HG03469 (cell line): ENCODE results near the gene CELA3A.

Experiments
- ATAC-seq: cut with Tn5 transposase; IDR thresholded peaks from one replicate; pipeline ENCODE4 v1.9.1; 2021; ENCODE audit warnings: mild to moderate bottlenecking, moderate library complexity, moderate number of reproducible peaks; ENCODE audit not compliant: unreplicated experiment

The CELA3A gene

GRCh38 chr1:22045604-22046228, 44.3 kb downstream of the CELA3A start:
- no peak for ATAC-seq

GRCh38 chr1:22048351-22049192, 47.1 kb downstream of the CELA3A start:
- no peak for ATAC-seq

- no peak for ATAC-seq
Observed at GRCh38 chr1:22050330-22050729, 48.9 kb downstream of the CELA3A start.

GRCh38 chr1:22051607-22052114, 50.2 kb downstream of the CELA3A start:
- ATAC-seq, result no peak

- ATAC-seq, result peak; percentile 39
Observed at GRCh38 chr1:22052115-22053016, 50.9 kb downstream of the CELA3A start, which contains the start of gene CDC42. Gene CDC42, plus strand, starts transcription at chr1:22052709. Its CDS starts 25,770 bp downstream, at chr1:22078479.

GRCh38 chr1:22053017-22053860, 51.8 kb downstream of the CELA3A start:
- ATAC-seq, result no peak

GRCh38 chr1:22053861-22054770, 52.7 kb downstream of the CELA3A start:
- no peak for ATAC-seq

GRCh38 chr1:22055463-22055862, 54.0 kb downstream of the CELA3A start:
- no peak for ATAC-seq

- ATAC-seq, result no peak
Observed at GRCh38 chr1:22056043-22056442, 54.6 kb downstream of the CELA3A start.

GRCh38 chr1:22056936-22057335, 55.5 kb downstream of the CELA3A start:
- ATAC-seq, result no peak

- ATAC-seq, result no peak
Observed at GRCh38 chr1:22057861-22058260, 56.4 kb downstream of the CELA3A start.
